Measurements from ENCODE around the gene GPR35.

GPR35 gene

GRCh38 chr2:240655931-240656886 lies 30.9 kb downstream of the GPR35 start:
- TF ChIP-seq REST (IDR thresholded peaks at IDR 0.05; ENCODE audit: insufficient read depth in 1 of 2, low read depth in 2 of 2, low read length in 2 of 2) (no peak), POLR2AphosphoS5 (IDR thresholded peaks at IDR 0.05; ENCODE audit: low read depth, low read length) (no peak), SIN3A (IDR thresholded peaks at IDR 0.05; ENCODE audit: borderline replicate concordance, insufficient read depth, low read length) (no peak), FOXP2 (optimal IDR thresholded peaks at IDR 0.05; ENCODE audit: borderline replicate concordance, extremely low read depth, extremely low read length, insufficient read depth) (no peak), TAF1 (IDR thresholded peaks at IDR 0.05; ENCODE audit: borderline replicate concordance, insufficient read depth, low read length) (no peak)

GRCh38 chr2:240662681-240663080 lies 37.4 kb downstream of the GPR35 start:
- no peak for TF ChIP-seq FOXP2 (optimal IDR thresholded peaks at IDR 0.05; ENCODE audit: borderline replicate concordance, extremely low read depth, extremely low read length, insufficient read depth)
- TF ChIP-seq TAF1 (IDR thresholded peaks at IDR 0.05; ENCODE audit: borderline replicate concordance, insufficient read depth, low read length): no peak
- no peak for TF ChIP-seq POLR2AphosphoS5 (IDR thresholded peaks at IDR 0.05; ENCODE audit: low read depth, low read length)

- no peak for TF ChIP-seq SIN3A (IDR thresholded peaks at IDR 0.05; ENCODE audit: borderline replicate concordance, insufficient read depth, low read length)
- no peak for TF ChIP-seq TAF1 (IDR thresholded peaks at IDR 0.05; ENCODE audit: borderline replicate concordance, insufficient read depth, low read length)
- TF ChIP-seq POLR2AphosphoS5 (IDR thresholded peaks at IDR 0.05; ENCODE audit: low read depth, low read length): no peak
- TF ChIP-seq FOXP2 (optimal IDR thresholded peaks at IDR 0.05; ENCODE audit: borderline replicate concordance, extremely low read depth, extremely low read length, insufficient read depth): no peak
- no peak for TF ChIP-seq REST (IDR thresholded peaks at IDR 0.05; ENCODE audit: insufficient read depth in 1 of 2, low read depth in 2 of 2, low read length in 2 of 2)
Measured at GRCh38 chr2:240663546-240664190, 38.4 kb downstream of the GPR35 start.

GRCh38 chr2:240664622-240665021 lies 39.3 kb downstream of the GPR35 start:
- TF ChIP-seq TAF1 (IDR thresholded peaks at IDR 0.05; ENCODE audit: borderline replicate concordance, insufficient read depth, low read length) (no peak), SIN3A (IDR thresholded peaks at IDR 0.05; ENCODE audit: borderline replicate concordance, insufficient read depth, low read length) (no peak), REST (IDR thresholded peaks at IDR 0.05; ENCODE audit: insufficient read depth in 1 of 2, low read depth in 2 of 2, low read length in 2 of 2) (no peak)

GRCh38 chr2:240670402-240670801 lies 45.1 kb downstream of the GPR35 start:
- TF ChIP-seq TAF1 (IDR thresholded peaks at IDR 0.05; ENCODE audit: borderline replicate concordance, insufficient read depth, low read length) (no peak), FOXP2 (optimal IDR thresholded peaks at IDR 0.05; ENCODE audit: borderline replicate concordance, extremely low read depth, extremely low read length, insufficient read depth) (no peak), POLR2AphosphoS5 (IDR thresholded peaks at IDR 0.05; ENCODE audit: low read depth, low read length) (no peak), SIN3A (IDR thresholded peaks at IDR 0.05; ENCODE audit: borderline replicate concordance, insufficient read depth, low read length) (no peak)

- no peak for TF ChIP-seq SIN3A (IDR thresholded peaks at IDR 0.05; ENCODE audit: borderline replicate concordance, insufficient read depth, low read length)
- no peak for TF ChIP-seq POLR2AphosphoS5 (IDR thresholded peaks at IDR 0.05; ENCODE audit: low read depth, low read length)
- TF ChIP-seq FOXP2 (optimal IDR thresholded peaks at IDR 0.05; ENCODE audit: borderline replicate concordance, extremely low read depth, extremely low read length, insufficient read depth): no peak
- TF ChIP-seq TAF1 (IDR thresholded peaks at IDR 0.05; ENCODE audit: borderline replicate concordance, insufficient read depth, low read length): no peak
- no peak for TF ChIP-seq REST (IDR thresholded peaks at IDR 0.05; ENCODE audit: insufficient read depth in 1 of 2, low read depth in 2 of 2, low read length in 2 of 2)
Measured at GRCh38 chr2:240670950-240671349, 45.7 kb downstream of the GPR35 start.

All from PFSK-1 (cell line).